Nephron progenitor cell (in vitro differentiated cells): ENCODE data around the gene ERBB4.

ENCODE experiments used
- DNase-seq: peaks from one replicate; pipeline ENCODE4 v3.0.0; 2021
- H3K27ac Mint-ChIP-seq: 2 replicates; pipeline ENCODE4 v1.8.0; 2021; ENCODE audit warnings: mild to moderate bottlenecking, moderate library complexity, mixed read lengths
- H3K27me3 Mint-ChIP-seq: 2 replicates; pipeline ENCODE4 v1.8.0; 2021; ENCODE audit warnings: mild to moderate bottlenecking, low read depth, mixed read lengths; ENCODE audit not compliant: poor library complexity
- H3K36me3 Mint-ChIP-seq: 2 replicates; pipeline ENCODE4 v1.8.0; 2021; ENCODE audit warnings: low read depth, mixed read lengths
- H3K4me1 Mint-ChIP-seq: 2 replicates; pipeline ENCODE4 v1.8.0; 2021; ENCODE audit warnings: mixed read lengths
- H3K4me3 Mint-ChIP-seq: 2 replicates; pipeline ENCODE4 v1.8.0; 2021; ENCODE audit warnings: mild to moderate bottlenecking, moderate library complexity, mixed read lengths
- H3K9me3 Mint-ChIP-seq: 2 replicates; pipeline ENCODE4 v1.8.0; 2021; ENCODE audit warnings: mild to moderate bottlenecking, moderate library complexity, mixed read lengths
- CTCF ChIP-seq: fragments of 200-600 bp; sonication (generic); IDR thresholded peaks from 2 replicates; pipeline ENCODE4 v1.5.0; 2021; ENCODE audit warnings: antibody characterized with exemption

Gene ERBB4

GRCh38 chr2:211755187-211755586, 783.4 kb downstream of the ERBB4 start:
- no peak for DNase-seq
- H3K4me1 Mint-ChIP-seq, result peaks cover 5% of the 10 kb centered on the region
- H3K4me3 Mint-ChIP-seq, result no peak overlapping the region
- no peaks in the 10 kb centered on the region for H3K36me3 Mint-ChIP-seq
- H3K27ac Mint-ChIP-seq, result no peak overlapping the region
- no peaks in the 10 kb centered on the region for H3K9me3 Mint-ChIP-seq
- TF ChIP-seq CTCF, result no peak
- peaks cover 3% of the 10 kb centered on the region for H3K27me3 Mint-ChIP-seq

GRCh38 chr2:211751848-211752247, 786.8 kb downstream of the ERBB4 start:
- Mint-ChIP-seq H3K4me3 (no peak overlapping the region), H3K9me3 (no peaks in the 10 kb centered on the region), H3K27me3 (peaks cover 3% of the 10 kb centered on the region), H3K36me3 (no peaks in the 10 kb centered on the region), H3K27ac (no peak overlapping the region), H3K4me1 (no peaks in the 10 kb centered on the region)
- DNase-seq, result no peak
- TF ChIP-seq CTCF, result no peak

GRCh38 chr2:211748339-211748738, 790.3 kb downstream of the ERBB4 start:
- H3K4me3 Mint-ChIP-seq, result no peak overlapping the region
- H3K9me3 Mint-ChIP-seq, result no peaks in the 10 kb centered on the region
- H3K4me1 Mint-ChIP-seq, result peaks cover 5% of the 10 kb centered on the region
- no peak for TF ChIP-seq CTCF
- no peak overlapping the region for H3K27ac Mint-ChIP-seq
- no peaks in the 10 kb centered on the region for H3K36me3 Mint-ChIP-seq
- no peaks in the 10 kb centered on the region for H3K27me3 Mint-ChIP-seq
- no peak for DNase-seq

DNA sequence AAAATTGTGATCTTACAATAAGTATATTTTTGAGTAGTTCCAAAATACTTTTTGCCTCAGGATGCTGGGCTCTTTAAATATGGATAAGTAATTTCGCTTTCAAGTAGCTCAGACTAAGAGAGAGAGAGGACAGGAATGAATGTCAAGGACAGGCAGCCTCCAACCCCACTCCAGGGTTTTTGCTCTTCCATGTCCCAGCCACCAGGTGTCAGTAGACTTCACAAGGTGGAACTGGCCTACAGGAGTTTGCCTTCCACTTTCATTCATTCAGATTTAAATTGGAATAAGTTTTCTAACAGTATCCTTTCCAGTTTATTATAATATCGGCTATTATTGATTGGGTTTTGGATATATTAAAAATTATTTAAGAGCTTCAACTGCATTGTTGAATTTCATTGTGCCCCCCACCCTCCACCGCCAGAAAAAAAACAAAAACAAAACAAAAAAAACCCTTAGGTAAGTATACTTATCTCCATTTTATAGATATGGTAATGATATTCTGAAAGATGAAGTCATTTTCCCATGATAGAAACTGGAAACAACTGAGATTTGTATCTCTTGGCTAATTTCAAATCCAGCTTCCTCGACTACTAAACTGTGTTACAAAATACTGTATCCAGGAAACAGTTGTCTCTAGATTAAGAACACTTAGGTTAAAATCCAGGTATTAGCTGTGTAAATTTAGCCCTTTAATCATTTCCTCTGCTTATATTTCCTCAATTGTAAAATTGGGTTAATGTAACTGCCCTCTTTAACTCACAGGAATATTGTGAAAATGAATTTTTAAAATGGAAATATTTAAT, 793.1 kb downstream of the ERBB4 start:
- Mint-ChIP-seq H3K4me3 (no peak overlapping the region), H3K4me1 (peaks cover 5% of the 10 kb centered on the region), H3K27ac (no peak overlapping the region), H3K9me3 (no peaks in the 10 kb centered on the region), H3K27me3 (no peaks in the 10 kb centered on the region), H3K36me3 (no peaks in the 10 kb centered on the region)
- peak; percentile 91 for TF ChIP-seq CTCF
- peak; percentile 45 for DNase-seq

GRCh38 chr2:211744379-211744778, 794.2 kb downstream of the ERBB4 start:
- DNase-seq, result no peak
- Mint-ChIP-seq H3K27me3 (no peaks in the 10 kb centered on the region), H3K27ac (peak overlapping the region; percentile 33), H3K9me3 (no peaks in the 10 kb centered on the region), H3K4me1 (peaks cover 5% of the 10 kb centered on the region), H3K4me3 (no peak overlapping the region), H3K36me3 (no peaks in the 10 kb centered on the region)
- TF ChIP-seq CTCF, result no peak

GRCh38 chr2:211741966-211742365, 796.6 kb downstream of the ERBB4 start:
- no peak for TF ChIP-seq CTCF
- no peaks in the 10 kb centered on the region for H3K27me3 Mint-ChIP-seq
- H3K9me3 Mint-ChIP-seq, result no peaks in the 10 kb centered on the region
- H3K27ac Mint-ChIP-seq, result no peak overlapping the region
- no peak for DNase-seq
- H3K36me3 Mint-ChIP-seq, result no peaks in the 10 kb centered on the region
- no peak overlapping the region for H3K4me3 Mint-ChIP-seq
- H3K4me1 Mint-ChIP-seq, result peaks cover 5% of the 10 kb centered on the region
